Fibroblast of pulmonary artery (primary cell): ENCODE measurements around the gene POLD3.

Experiments used
- DNase-seq: peaks from one replicate; pipeline ENCODE4 v3.0.0-alpha.2; 2010; ENCODE audit warnings: low read depth
- H3K4me3 ChIP-seq: replicated peaks from 2 replicates; pipeline ENCODE4 v1.5.1; 2011; ENCODE audit warnings: low read depth, mild to moderate bottlenecking, control low read depth, low read length, moderate library complexity
- CTCF ChIP-seq: IDR thresholded peaks from 2 replicates; pipeline ENCODE4 v1.5.1; 2011; ENCODE audit warnings: mild to moderate bottlenecking, control low read depth, low read length, inconsistent platforms; ENCODE audit errors: missing control alignments

POLD3 gene

GRCh38 chr11:74605403-74605802 is 13.0 kb downstream of the POLD3 start:
- TF ChIP-seq CTCF = no peak
- H3K4me3 ChIP-seq = no peak overlapping the region
- DNase-seq = no peak

DNA sequence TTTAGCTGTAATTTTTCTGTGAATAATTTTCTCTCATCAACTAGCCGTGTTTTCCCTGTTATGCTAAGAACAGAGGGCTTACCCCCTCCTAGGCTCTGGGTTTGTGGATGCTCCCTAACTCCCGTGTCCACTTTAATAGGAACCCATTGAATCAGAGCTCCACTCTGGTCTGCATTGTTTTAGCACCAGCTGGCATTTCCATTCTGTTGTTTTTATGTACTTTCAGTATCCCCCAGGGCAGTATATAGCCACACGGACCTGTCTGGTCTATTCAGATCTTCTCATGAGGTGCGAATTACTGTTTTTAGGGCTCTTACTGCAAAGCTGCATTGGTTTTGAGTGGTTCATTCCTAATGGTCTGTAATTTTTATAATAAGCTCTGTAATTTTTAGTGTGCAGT is 16.0 kb downstream of the POLD3 start:
- TF ChIP-seq CTCF = no peak
- no peak for DNase-seq
- H3K4me3 ChIP-seq = no peak overlapping the region

- peak; percentile 58 for TF ChIP-seq CTCF
- H3K4me3 ChIP-seq = no peak overlapping the region
- peak; percentile 86 for DNase-seq
Observed at GRCh38 chr11:74611369-74611861, 19.0 kb downstream of the POLD3 start.

- H3K4me3 ChIP-seq = no peak overlapping the region
- no peak for DNase-seq
- no peak for TF ChIP-seq CTCF
Observed at GRCh38 chr11:74612877-74613276, 20.5 kb downstream of the POLD3 start.

DNA sequence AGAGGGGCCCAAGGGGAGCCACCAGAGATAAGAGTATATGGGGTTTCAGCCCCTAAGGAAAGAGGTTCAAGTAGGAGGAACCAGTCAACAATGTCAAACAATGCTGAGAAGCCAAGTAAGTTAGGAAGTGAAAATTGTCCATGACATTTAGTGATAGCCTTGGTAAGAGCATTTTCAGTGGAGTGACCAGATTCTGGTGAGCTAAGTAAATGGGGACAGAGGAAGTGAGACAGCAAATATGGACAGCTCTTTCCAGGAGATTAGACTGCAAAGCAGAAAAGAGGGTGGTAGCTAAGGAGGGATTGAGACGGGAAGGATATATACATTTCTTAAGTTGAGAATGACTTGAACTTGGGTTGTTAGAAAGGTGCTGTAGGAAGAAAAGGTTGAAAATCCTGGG is 22.9 kb downstream of the POLD3 start:
- H3K4me3 ChIP-seq = no peak overlapping the region
- DNase-seq = no peak
- TF ChIP-seq CTCF = no peak

GRCh38 chr11:74615988-74616387 is 23.6 kb downstream of the POLD3 start:
- DNase-seq = no peak
- no peak overlapping the region for H3K4me3 ChIP-seq
- TF ChIP-seq CTCF = no peak

GRCh38 chr11:74620531-74620930 is 28.1 kb downstream of the POLD3 start:
- DNase-seq = no peak
- TF ChIP-seq CTCF = no peak
- H3K4me3 ChIP-seq = no peak overlapping the region
